GM19438 (cell line): ENCODE data around the gene ADGRG1.

ENCODE experiments used
- ATAC-seq: cut with Tn5 transposase; IDR thresholded peaks from one replicate; pipeline ENCODE4 v1.9.1; 2021; ENCODE audit warnings: low read depth; ENCODE audit not compliant: unreplicated experiment

ADGRG1 gene

GRCh38 chr16:57619606-57620334, 8.7 kb upstream of the ADGRG1 start:
- ATAC-seq = no peak

DNA sequence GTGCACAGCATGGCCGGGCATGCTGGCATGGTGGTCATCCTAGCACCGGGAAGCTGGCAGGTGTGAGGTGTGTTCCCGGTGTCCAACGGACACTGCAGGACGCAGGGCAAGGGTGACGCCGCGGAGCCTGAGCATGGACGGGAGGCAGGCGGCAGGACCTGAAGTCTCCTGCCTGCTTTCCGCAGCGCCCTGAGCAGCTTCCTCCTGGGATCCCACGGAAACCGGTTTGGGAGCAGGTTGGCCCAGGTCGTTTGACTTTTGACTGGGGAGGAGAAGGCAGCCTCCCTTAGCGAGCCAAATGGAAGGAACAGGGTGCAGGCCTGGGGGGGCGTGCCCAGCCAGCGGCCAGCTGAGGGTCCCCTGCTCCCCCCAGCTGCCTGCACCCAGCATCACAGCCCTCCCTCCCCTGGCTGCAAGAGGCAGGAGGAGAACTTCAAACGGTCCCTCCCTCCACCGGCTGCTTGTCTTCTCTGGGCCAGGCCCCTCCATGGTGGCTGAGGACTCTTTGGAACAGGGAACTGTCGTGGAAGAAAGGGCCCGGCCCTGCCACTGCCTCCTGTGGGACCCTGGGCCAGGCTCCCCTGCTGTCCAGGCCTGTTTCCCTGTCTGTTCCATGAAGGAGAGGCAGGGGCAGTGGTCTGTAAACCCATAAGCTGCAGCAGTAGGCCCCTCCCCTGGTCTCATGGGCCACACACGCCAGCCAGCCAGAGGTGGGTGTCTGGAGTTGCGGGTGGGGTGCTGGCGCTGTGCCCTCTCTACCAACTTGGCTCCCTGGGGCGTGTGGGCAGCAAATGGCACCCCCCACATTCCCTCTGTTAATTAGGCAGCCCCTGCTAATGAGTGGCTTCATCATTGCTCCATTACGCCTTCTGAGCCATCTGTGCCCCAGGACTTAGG, 7.8 kb upstream of the ADGRG1 start:
- ATAC-seq = no peak

GRCh38 chr16:57621521-57622271, 6.7 kb upstream of the ADGRG1 start:
- ATAC-seq = no peak

DNA sequence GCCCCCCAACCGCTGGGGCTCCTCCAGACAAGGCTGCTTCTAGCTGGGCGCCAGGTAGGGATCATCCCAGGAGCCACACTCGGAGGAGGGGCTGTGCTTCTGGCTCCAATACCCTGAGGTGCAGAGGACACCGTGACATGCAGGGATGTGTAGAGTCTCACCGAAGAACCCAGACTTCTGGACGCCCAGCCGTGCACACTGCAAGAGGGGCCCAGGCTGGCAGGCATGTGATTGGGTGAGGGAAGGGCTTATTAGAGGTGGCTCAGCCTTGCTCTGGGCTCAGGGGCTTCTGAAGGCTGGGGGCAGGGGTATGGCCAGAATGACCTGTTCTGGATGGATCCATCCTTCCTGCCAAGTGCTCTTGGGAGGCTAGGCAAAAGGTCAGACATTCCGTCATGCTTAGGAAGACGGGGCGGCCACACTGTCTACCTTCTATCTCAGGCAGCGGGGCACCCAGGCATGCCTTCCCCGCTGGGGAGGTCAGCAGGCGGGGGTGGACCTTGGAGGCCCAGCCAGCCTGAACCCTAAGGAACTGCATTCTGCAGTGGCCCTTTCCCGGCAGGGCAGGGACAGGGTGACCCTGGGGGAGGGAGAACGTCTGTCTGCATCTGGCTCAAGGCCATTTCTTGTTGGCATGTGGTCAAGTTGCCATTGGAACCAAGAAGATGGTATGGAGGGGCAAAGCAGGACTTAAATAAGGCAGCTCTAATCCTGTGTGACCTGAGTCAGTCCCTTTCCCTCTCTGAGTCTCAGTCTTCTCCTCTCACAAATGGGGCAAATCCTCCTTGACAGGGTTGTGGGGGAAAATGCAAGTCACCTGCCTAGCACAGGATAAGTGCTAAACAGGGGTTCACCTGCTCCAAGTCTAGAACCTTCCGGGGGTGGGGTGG, 5.8 kb upstream of the ADGRG1 start:
- no peak for ATAC-seq

GRCh38 chr16:57623251-57624043, 5.0 kb upstream of the ADGRG1 start:
- ATAC-seq = no peak

DNA sequence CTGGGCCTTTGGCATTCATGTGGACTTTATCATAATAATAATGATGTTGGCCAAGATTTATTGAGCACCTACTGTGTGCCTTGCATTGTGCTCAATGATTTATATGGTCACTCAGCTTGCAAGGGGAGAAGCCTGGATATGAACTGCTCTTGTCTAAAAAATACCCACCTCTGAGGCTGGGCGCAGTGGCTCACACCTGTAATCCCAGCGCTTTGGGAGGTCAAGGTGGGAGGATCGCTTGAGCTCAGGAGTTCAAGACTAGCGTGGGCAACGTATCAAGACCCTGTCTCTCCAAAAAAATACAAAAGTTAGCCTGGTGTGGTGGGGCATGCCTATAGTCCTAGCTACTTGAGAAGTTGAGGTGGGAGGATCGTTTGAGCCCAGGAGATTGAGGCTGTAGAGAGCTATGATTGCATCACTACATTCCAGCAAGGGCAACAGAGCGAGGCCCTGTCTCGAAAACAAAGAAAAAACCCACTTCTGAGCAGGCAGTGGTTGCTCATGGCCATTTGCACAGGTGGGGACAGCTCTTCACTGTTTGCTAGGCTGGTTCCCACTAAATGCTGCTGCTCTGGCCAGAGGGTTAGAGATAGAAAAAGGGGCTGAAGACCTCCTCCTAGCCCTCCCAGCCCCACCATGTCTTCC, 4.3 kb upstream of the ADGRG1 start:
- no peak for ATAC-seq

- no peak for ATAC-seq
Observed at GRCh38 chr16:57624806-57625500, 3.5 kb upstream of the ADGRG1 start.

DNA sequence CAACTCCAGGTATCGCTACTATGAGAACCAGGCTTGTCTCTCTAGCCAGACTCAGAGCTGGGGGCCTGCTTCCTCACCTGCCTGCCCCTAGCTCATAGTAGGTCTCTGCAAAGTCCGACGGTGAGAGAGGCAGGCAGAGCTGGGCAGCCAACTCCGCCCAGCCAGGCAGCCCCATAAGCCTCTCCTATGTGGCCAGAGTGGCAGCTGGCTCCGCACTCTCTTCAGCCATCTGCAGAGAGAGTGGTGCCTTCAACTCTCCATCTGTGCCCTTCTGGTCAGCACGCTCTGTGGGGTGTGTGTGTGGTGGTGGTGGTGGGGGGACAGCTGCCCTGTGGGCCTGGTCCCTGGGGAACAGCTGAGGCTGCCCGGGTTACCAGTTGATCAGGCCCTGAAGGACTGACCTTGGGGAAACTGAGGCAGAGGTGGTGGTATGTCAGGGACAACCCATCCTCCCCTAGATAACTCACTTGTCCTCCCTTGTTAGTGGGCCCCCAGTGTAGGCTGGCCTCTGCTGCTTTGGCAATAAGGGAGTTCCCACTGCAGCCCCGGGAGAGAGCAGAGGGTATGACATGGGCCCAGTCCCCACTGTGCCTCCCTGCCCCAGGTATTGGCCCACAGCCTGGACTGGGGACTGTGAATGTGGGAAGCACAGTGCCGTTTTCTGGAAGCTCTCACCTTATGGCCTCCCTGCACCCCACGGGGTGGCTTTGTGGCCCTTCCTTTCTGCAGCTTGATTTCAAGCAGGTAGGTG, 1.8 kb upstream of the ADGRG1 start:
- no peak for ATAC-seq

DNA sequence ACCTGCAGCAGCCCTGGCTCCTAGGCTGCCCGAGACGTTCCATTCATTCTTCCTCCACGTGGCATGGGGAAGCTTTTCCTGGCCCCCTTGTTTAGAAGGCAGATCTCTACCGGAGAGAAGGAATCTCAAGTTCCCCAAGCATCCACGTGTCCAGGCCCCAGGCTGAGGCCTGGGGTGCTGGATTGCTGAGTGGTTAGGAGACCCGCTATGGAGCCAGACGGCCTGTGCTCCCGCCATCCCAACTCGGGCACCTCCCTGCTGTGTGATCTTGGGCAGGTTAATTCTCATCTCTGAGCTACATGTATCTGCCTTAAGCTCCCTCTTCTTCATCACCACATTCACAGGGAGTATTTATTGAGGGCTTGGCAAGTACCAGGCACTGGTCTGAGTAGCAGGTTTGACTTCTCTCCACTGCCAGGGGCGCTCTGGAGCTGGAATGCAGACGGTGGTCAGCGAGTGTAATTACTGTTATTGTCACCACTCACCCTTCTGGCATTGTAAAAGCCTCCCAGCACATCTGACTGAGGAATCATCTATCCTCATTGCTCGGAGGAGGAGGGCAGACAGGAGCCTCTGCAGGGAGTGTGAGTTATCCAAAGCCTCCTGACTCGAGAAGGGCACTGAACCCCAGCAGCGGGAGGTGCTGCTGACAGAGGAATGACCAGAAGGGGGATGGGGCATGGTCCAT, 1.1 kb upstream of the ADGRG1 start:
- ATAC-seq = no peak

DNA sequence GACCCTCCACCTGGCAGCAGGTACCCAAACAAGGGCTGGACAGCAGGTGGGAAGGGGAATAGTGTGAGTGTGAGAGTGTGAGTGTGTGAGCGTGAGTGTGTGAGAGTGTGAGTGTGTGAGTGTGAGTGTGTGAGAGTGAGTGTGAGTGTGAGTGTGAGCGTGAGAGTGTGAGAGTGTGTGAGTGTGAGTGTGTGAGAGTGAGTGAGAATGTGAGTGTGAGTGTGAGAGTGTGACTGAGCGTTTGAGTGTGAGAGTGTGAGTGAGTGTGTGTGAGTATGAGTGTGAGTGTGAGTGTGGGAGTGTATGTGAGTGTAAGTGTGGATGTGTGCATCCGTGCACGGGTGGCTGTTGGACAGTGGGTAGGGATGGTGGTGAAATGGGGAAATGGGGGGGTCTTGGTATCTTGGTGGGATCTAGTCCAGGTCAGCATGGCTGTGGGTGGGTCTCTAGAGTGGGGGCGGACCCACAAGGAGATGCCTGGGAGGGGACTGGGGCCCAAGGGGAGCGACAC, 408 bp downstream of the ADGRG1 start:
- ATAC-seq = no peak

DNA sequence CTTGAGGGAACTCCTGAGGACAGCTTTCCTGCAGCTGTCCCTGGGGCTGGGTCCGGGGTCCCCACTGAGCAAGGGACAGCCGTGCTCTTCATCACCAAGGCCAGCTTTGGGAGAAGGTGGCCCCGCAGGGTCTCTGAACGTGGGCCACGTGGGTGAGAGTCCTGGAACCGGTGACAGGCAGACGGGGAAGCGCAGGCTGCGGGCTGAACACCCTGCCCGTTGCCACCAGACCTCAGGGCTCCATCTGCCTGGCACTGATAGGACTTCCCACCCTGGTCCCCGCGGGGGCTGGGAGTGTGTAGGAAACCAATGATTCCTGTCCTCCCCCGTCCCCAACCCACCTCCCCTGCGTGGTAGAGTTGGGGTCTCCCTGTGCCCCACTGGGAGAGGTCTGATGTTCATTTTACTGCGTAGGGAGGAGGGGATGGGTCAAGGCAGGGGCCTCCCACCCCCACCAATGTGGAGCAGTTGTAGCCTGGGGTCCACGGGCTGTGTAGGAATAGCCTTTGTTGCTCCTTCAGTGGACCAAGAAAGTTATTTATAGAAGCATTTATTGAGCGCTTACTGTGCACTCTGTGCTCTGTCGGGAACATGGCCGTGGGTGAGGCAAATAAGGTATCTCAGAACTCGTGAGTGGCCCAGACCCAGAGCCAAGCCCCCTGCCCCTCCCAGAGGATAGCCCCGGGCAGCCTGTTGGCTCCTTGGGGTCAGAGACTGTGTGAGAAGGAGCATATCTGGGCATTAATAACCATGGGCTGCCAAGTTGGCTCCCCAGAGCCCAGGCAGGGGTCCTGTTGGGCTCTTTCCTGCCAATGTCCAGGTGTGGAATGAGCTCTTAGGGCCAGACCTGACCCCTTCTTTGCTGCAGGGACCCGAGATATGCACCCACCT, 1.3 kb downstream of the ADGRG1 start:
- ATAC-seq = no peak

DNA sequence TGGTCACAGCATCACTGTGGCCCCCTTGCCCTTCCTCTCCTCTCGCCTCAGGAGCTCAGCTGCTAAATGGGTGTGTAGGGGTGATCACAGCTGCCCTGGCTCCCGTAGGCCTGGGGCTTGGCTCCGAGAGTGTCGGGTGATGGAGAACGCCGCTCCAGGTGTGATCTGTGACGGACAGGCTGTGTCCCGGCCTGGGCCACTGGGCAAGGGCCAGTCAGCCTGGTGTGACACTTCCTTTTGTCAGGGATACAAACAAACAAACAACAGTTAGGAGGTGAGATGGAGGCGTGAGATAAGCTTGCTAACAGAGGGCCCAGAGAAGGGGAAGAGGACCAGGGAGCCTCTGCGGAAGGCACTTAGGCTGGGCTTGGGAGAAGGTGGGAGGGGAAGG, 2.0 kb downstream of the ADGRG1 start:
- no peak for ATAC-seq

DNA sequence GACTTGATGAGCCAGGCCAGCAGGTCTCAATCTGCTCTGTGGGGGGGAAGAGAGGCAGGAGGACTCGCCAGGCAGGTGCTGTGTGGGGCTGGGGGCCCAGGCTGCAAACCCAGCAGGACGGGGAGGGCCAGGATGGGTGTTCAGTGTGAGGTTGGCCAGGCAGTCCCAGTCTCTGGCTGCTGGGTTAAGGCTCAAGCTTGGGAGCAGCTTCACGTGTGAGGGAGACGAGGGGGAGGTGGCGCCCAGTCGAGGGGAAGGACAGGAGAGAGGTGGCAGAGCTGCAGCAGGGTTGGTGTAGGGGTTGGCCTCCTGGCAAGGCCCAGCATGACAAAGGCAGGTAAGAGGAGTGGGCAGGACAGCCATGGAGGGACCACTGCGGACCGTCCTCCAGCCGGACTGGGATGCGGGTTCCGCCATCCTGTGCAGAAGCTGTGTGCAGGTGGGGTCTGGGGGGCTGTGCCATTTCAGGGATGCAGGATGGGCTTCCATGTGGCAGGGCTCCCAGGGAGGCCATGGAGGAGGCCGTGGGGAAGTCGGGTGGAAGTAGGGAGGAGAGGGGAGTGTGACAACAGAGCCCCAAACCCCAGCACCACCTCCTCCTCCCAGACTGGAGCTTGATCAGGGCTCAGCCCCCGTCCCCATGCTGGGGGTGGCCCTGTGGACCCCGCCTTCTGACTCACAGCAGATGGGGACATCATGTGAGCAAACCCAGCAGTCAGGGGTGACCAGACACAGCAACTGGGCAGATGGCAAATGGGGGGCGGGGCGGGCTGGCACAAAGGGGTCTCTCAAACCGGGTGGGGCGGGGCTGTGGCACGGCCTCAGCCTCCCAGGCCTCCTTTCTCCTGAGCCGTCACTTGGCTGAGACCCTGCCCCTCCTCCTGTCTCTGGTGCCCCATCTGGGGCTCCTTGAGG, 2.8 kb downstream of the ADGRG1 start:
- no peak for ATAC-seq

- no peak for ATAC-seq
Observed at GRCh38 chr16:57632568-57632967, 4.1 kb downstream of the ADGRG1 start.
